ENCODE data around the gene COX7A2L. TPM values are rescaled to one million over a fixed set of nuclear protein-coding genes. Genes with fewer than 3 reads are reported as not detected.

COX7A2L gene
- total and polyA plus RNA-seq, 2 of the 8 experiments (the other 6 are each of a cell fraction or from before 2014, with no cell fraction given) = 85.6 to 114 TPM

DNA sequence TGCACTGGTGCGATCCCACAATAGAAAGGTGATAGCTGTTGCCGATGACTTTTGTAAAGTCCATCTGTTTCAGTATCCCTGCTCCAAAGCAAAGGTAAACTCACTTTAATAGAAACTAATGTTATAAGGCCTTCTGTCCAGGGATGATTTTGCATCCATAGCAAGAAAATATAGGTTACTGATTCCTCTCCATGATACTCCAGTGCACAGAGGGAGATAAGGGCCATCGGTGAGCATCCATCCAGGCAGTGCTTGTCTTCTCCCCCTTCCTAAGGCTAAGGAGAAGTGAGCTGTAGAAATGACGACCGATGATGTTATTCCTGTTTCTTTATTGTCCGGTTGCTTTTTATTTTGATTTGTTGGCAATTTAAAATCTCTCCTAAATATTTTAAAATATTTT lies 32.1 kb downstream of the COX7A2L start:
- H2AK5ac ChIP-seq (ENCODE audit: low read depth, low read length) = no peak overlapping the region
- peaks cover 3 to 50% (median 32%) of the 10 kb centered on the region in 4 experiments; a peak in 7 of 8 replicates for H3K36me3 ChIP-seq (ENCODE audit: control insufficient read depth in 2 of 4, insufficient read depth in 4 of 4, low read length in 3 of 4)
- no peak overlapping the region for H3K18ac ChIP-seq (ENCODE audit: extremely low read depth, low read length)
- DNase-seq (ENCODE audit: low read depth in 1 of 2, low spot score in 2 of 2) (no peak), FAIRE-seq (no peak)
- no peak overlapping the region for H4K5ac ChIP-seq (ENCODE audit: insufficient read length, low read depth, low read length)
- no peak overlapping the region for H2BK120ac ChIP-seq (replicated peaks; ENCODE audit: low read depth, low read length)
- H4K8ac ChIP-seq (ENCODE audit: extremely low read depth, insufficient read depth, low read length) = no peak overlapping the region
- H3K9ac ChIP-seq (replicated peaks in 1 of 4; ENCODE audit: extremely low read depth in 1 of 4, low read depth in 3 of 4, low read length in 3 of 4) = no peak overlapping the region
- H3K27ac ChIP-seq (ENCODE audit: low read depth, low read length) = no peak overlapping the region
- H2BK15ac ChIP-seq (ENCODE audit: low read length) = no peak overlapping the region
- no peaks in the 10 kb centered on the region for H3K9me3 ChIP-seq (ENCODE audit: insufficient read depth in 2 of 2, low read depth in 1 of 2, low read length in 1 of 2)
- no peak overlapping the region for H3K4me2 ChIP-seq (ENCODE audit: insufficient read depth in 1 of 2, low read depth in 2 of 2, low read length in 2 of 2)
- H2AFZ ChIP-seq (ENCODE audit: low read length) = no peak overlapping the region
- ChIA-PET POLR2A (ENCODE audit: partially characterized antibody) (interaction anchor here (0.5 to 1.5 kb wide), 2 partner anchors 10 to 97 kb away, joined by 3 to 4 read pairs; no protein-coding TSS in a partner anchor), CTCF (ENCODE audit: partially characterized antibody) (interaction anchor here (1.0 to 2.6 kb wide), 16 partner anchors 8 to 241 kb away, joined by 3 to 19 read pairs (median 4); no protein-coding TSS in a partner anchor)
- H3K27me3 ChIP-seq (replicated peaks in 1 of 4; ENCODE audit: control insufficient read depth in 3 of 4, extremely low read depth in 1 of 4, insufficient read depth in 3 of 4, low read length in 3 of 4) = no peaks in the 10 kb centered on the region
- H3K4ac ChIP-seq (replicated peaks; ENCODE audit: insufficient read length, low read depth, low read length) = no peak overlapping the region
- H3K23me2 ChIP-seq (ENCODE audit: low read depth, low read length) = no peaks in the 10 kb centered on the region
- no peaks in the 10 kb centered on the region for H3K79me2 ChIP-seq (ENCODE audit: control insufficient read depth in 1 of 2, insufficient read depth in 2 of 2, low read length in 2 of 2)
- H3K14ac ChIP-seq (ENCODE audit: insufficient read length) = no peak overlapping the region
- H3K4me1 ChIP-seq (replicated peaks in 1 of 4; ENCODE audit: control insufficient read depth in 3 of 4, insufficient read depth in 4 of 4, low read length in 3 of 4) = no peaks in the 10 kb centered on the region
- peaks cover 0 to 8% of the 10 kb centered on the region in 2 experiments for H4K20me1 ChIP-seq (replicated peaks in 1 of 2; ENCODE audit: control insufficient read depth in 1 of 2, insufficient read depth in 2 of 2, low read length in 2 of 2)
- no peak overlapping the region for H2BK12ac ChIP-seq (ENCODE audit: low read depth, low read length)
- H3K4me3 ChIP-seq (ENCODE audit: extremely low read depth in 1 of 4, insufficient read depth in 2 of 4, low read depth in 3 of 4, low read length in 4 of 4) = no peak overlapping the region
- WGBS, 2 experiments (ENCODE audit: extremely low coverage in 1 of 2, insufficient coverage in 1 of 2, insufficient read length in 1 of 2, insufficient replicate concordance in 2 of 2, low coverage in 1 of 2, low lambda C conversion rate in 2 of 2, missing lambda C conversion rate in 1 of 2) = 91% methylated on average over 6 of the region's 6 CpGs; no CpG with 5 or more reads in 1 of the 2 experiments
- H3K23ac ChIP-seq (ENCODE audit: insufficient read length) = no peak overlapping the region
- no peak overlapping the region for H3K56ac ChIP-seq (replicated peaks; ENCODE audit: insufficient read length, low read depth, low read length)
- H3K79me1 ChIP-seq (ENCODE audit: low read depth, low read length) = no peaks in the 10 kb centered on the region
- no peak overlapping the region for H2BK5ac ChIP-seq (ENCODE audit: low read depth, low read length)
- no peak overlapping the region for H4K91ac ChIP-seq (replicated peaks; ENCODE audit: insufficient read length, low read length)
- H2BK20ac ChIP-seq (ENCODE audit: low read length) = no peak overlapping the region
- TF ChIP-seq RBBP5 (IDR thresholded peaks at IDR 0.05; ENCODE audit: borderline replicate concordance, low read depth, low read length) (no peak), ASH2L (IDR thresholded peaks at IDR 0.05; ENCODE audit: low read length) (no peak), CBX5 (IDR thresholded peaks at IDR 0.05; ENCODE audit: low read depth, low read length) (no peak), HDAC6 (IDR thresholded peaks at IDR 0.05; ENCODE audit: low read depth, low read length) (no peak), SIRT6 (IDR thresholded peaks at IDR 0.05; ENCODE audit: low read length) (no peak), JUN (IDR thresholded peaks at IDR 0.05; ENCODE audit: low read depth, low read length) (no peak), BCL11A (IDR thresholded peaks at IDR 0.05; ENCODE audit: low read depth in 2 of 2, low read length in 2 of 2) (no peak), TAF7 (optimal IDR thresholded peaks at IDR 0.05; ENCODE audit: borderline replicate concordance, low read depth, low read length) (no peak), PHF8 (conservative IDR thresholded peaks at IDR 0.05; ENCODE audit: low read depth, low read length) (no peak), CHD2 (IDR thresholded peaks at IDR 0.05; ENCODE audit: low read length) (no peak), KDM4A (IDR thresholded peaks at IDR 0.05; ENCODE audit: low read depth, low read length, severe bottlenecking) (no peak), TAF1 (IDR thresholded peaks at IDR 0.05; ENCODE audit: low read depth, low read length) (no peak)
- TF ChIP-seq, protein P1, sequence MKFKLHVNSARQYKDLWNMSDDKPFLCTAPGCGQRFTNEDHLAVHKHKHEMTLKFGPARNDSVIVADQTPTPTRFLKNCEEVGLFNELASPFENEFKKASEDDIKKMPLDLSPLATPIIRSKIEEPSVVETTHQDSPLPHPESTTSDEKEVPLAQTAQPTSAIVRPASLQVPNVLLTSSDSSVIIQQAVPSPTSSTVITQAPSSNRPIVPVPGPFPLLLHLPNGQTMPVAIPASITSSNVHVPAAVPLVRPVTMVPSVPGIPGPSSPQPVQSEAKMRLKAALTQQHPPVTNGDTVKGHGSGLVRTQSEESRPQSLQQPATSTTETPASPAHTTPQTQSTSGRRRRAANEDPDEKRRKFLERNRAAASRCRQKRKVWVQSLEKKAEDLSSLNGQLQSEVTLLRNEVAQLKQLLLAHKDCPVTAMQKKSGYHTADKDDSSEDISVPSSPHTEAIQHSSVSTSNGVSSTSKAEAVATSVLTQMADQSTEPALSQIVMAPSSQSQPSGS (IDR thresholded peaks at IDR 0.05; ENCODE audit: low read length) = no peak

All from H1 (cell line).